GM12892 (cell line): Measurements from ENCODE around the gene MYO5C.

ENCODE experiments used
- POLR2A ChIP-seq: IDR thresholded peaks from 2 replicates; pipeline ENCODE4 v1.6.1; 2011; ENCODE audit warnings: low read depth, low read length, control low read depth
- TAF1 ChIP-seq: IDR thresholded peaks from 2 replicates; pipeline ENCODE4 v1.6.1; 2011; ENCODE audit warnings: low read depth, mild to moderate bottlenecking, control low read depth, low read length, borderline replicate concordance

GRCh38 chr15:52261498-52262242 is 33.9 kb downstream of the MYO5C start:
- TF ChIP-seq POLR2A: peak; percentile 50
- TF ChIP-seq TAF1: 0 out of 2 replicates have a peak, but pooled peaks have one; percentile 18
